ENCODE data around the gene CACNA1C.

DNA sequence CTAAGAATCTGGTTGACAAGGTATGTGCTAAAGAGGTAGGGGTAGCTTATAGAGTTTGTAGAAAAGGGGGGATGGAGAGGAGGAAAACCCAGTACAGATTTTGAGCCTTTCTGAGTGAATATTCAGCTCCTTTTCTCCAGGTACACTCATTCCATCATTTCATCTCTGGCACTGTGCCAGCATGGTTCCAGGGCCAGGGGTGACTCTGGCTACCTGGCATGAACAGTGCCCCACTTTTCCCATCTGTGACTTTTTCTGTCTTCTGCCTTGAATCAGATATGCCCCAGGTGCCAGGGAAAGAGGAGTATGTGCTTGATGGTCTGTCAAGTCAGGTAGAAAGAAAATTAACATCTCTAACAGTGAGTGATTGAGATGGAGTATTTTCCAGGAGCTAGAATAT, 175.7 kb downstream of the CACNA1C start:
- TF ChIP-seq, protein P1, sequence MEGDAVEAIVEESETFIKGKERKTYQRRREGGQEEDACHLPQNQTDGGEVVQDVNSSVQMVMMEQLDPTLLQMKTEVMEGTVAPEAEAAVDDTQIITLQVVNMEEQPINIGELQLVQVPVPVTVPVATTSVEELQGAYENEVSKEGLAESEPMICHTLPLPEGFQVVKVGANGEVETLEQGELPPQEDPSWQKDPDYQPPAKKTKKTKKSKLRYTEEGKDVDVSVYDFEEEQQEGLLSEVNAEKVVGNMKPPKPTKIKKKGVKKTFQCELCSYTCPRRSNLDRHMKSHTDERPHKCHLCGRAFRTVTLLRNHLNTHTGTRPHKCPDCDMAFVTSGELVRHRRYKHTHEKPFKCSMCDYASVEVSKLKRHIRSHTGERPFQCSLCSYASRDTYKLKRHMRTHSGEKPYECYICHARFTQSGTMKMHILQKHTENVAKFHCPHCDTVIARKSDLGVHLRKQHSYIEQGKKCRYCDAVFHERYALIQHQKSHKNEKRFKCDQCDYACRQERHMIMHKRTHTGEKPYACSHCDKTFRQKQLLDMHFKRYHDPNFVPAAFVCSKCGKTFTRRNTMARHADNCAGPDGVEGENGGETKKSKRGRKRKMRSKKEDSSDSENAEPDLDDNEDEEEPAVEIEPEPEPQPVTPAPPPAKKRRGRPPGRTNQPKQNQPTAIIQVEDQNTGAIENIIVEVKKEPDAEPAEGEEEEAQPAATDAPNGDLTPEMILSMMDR (IDR thresholded peaks at IDR 0.05) = no peak
- TF ChIP-seq EZH2 (IDR thresholded peaks at IDR 0.05; ENCODE audit: borderline replicate concordance, insufficient read depth, low read depth, low read length, poor library complexity, severe bottlenecking) = no peak

Data from B cell (primary cell).